T-cell (primary cell): ENCODE results near the gene TENT4B. TPM values are rescaled to one million over a fixed set of nuclear protein-coding genes. Genes with fewer than 3 reads are reported as not detected.

Experiments
- ATAC-seq, 4 experiments: fragments of 200-7000 bp in 3 of 4; fragments of 150-1000 bp in 1 of 4; cut with Tn5 transposase; replicated peaks in 1 of 4; 1 replicate in 3 of 4; 2 replicates in 1 of 4; pipeline ENCODE4 v1.10.0; 2021; ENCODE audit warnings: moderate library complexity in 3 of 4, mild to moderate bottlenecking in 2 of 4, moderate number of reproducible peaks in 1 of 4
- CTCF ChIA-PET, 2 donors: fragments of 300-600 bp; sonication (Branson Sonifier 250); formaldehyde crosslinking; loops; one replicate each; lab custom pipeline; 2022; ENCODE audit warnings: antibody characterized with exemption in 2 of 2; lab: Charles Lee
- POLR2A ChIA-PET, 2 donors: fragments of 300-600 bp; sonication (Branson Sonifier 250); formaldehyde crosslinking; loops; one replicate each; lab custom pipeline; 2022; ENCODE audit warnings: antibody characterized with exemption in 2 of 2; lab: Charles Lee
- DNase-seq, 35 experiments: peaks; one replicate each; pipeline versions ENCODE4 v3.0.0 to v3.0.0-alpha.2; 2013 to 2023
- H3K27ac ChIP-seq: one replicate; pipeline ENCODE4 v1.5.1; 2013; ENCODE audit warnings: low read length
- H3K27me3 ChIP-seq, 2 experiments: replicated peaks in 1 of 2; 1 replicate in 1 of 2; 2 replicates in 1 of 2; pipeline versions ENCODE4 v1.6.1 to v1.7.0; 2013; ENCODE audit warnings: low read length in 1 of 2, mixed read lengths in 1 of 2; ENCODE audit not compliant: control insufficient read depth in 2 of 2, insufficient read depth in 2 of 2; ENCODE audit errors: extremely low read depth in 1 of 2
- H3K36me3 ChIP-seq, 2 donors: 1 replicate in 1 of 2; 2 replicates in 1 of 2; pipeline versions ENCODE4 v1.6.1 to v1.7.0; 2013; ENCODE audit warnings: low read length in 1 of 2; ENCODE audit not compliant: control insufficient read depth in 2 of 2, insufficient read depth in 1 of 2; ENCODE audit errors: extremely low read depth in 1 of 2
- H3K4me1 ChIP-seq, 2 experiments: 1 replicate in 1 of 2; 2 replicates in 1 of 2; pipeline versions ENCODE4 v1.6.1 to v1.7.0; 2013; ENCODE audit warnings: low read length in 2 of 2, mixed read lengths in 1 of 2; ENCODE audit not compliant: insufficient read depth in 2 of 2, control insufficient read depth in 1 of 2; ENCODE audit errors: extremely low read depth in 1 of 2
- H3K4me3 ChIP-seq, 2 donors: 1 replicate in 1 of 2; 2 replicates in 1 of 2; pipeline versions ENCODE4 v1.5.1 to v1.7.0; 2013; ENCODE audit warnings: mild to moderate bottlenecking in 2 of 2, low read length in 1 of 2, moderate library complexity in 1 of 2; ENCODE audit not compliant: control insufficient read depth in 1 of 2; ENCODE audit errors: extremely low read depth in 1 of 2
- H3K9me3 ChIP-seq: 2 replicates; pipeline ENCODE4 v1.7.0; 2013
- H3K27ac Mint-ChIP-seq, 2 donors: one replicate each; pipeline ENCODE4 v1.8.0; 2020 to 2021; ENCODE audit warnings: mild to moderate bottlenecking in 2 of 2, mixed read lengths in 2 of 2
- H3K27me3 Mint-ChIP-seq, 2 donors: one replicate each; pipeline ENCODE4 v1.8.0; 2021 to 2022; ENCODE audit warnings: mixed read lengths in 2 of 2
- H3K36me3 Mint-ChIP-seq: one replicate; pipeline ENCODE4 v1.8.0; 2021; ENCODE audit warnings: mixed read lengths
- H3K4me1 Mint-ChIP-seq, 3 donors: one replicate each; pipeline ENCODE4 v1.8.0; 2020 to 2022; ENCODE audit warnings: mixed read lengths in 3 of 3, mild to moderate bottlenecking in 1 of 3
- H3K4me3 Mint-ChIP-seq, 3 donors: one replicate each; pipeline ENCODE4 v1.8.0; 2020 to 2022; ENCODE audit warnings: mild to moderate bottlenecking in 3 of 3, mixed read lengths in 3 of 3, moderate library complexity in 3 of 3
- H3K9me3 Mint-ChIP-seq, 3 donors: one replicate each; pipeline ENCODE4 v1.8.0; 2020 to 2022; ENCODE audit warnings: mixed read lengths in 3 of 3
- WGBS: methylation state at CpG from one replicate; pipeline ENCODE4 v1.1.5; 2013; ENCODE audit warnings: missing lambda C conversion rate; ENCODE audit not compliant: insufficient coverage; 5-methylcytosine and 5-hydroxymethylcytosine counted together
- total RNA-seq, 35 experiments: library from RNA in 6 of 35; stranded (reverse) in 6 of 35; fragments of 120-200 nt in 1 of 35; gene quantifications; one replicate each; pipeline versions ENCODE4 v1.2.1 to v1.2.4 and lab custom pipeline; 2013 to 2026

Gene TENT4B
- total RNA-seq, 5 donors from 2014 or later (not counting 1 experiment from before 2014, with no cell fraction given), result 20.2 to 31.9 (median 20.9) TPM

DNA sequence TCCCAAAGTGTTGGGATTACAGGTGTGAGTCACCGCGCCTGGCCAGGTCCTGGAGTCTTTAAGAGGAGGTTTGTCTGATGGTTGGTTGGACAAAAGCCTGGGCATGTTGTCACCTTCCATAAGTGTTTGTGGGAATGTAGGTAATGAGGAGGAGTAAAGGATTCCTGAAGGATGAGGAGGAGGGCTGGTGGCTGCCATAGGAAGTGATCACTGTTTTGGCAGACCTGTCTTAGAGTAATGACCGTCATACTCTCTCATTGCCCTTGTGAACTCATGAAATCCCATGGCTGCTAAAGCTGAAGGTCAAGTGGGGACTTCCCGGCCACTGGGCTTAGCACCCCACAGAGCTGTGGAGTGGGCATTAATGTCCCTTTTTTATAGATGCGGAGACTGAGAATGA lies 40.5 kb downstream of the TENT4B start:
- Mint-ChIP-seq H3K4me1 (peaks cover 64 to 73% (median 72%) of the 10 kb centered on the region in 3 donors), H3K9me3 (no peaks in the 10 kb centered on the region), H3K27ac (peak overlapping the region in 1 of 2 donors; percentile 74), H3K4me3 (no peak overlapping the region), H3K27me3 (no peaks in the 10 kb centered on the region), H3K36me3 (peaks cover 3% of the 10 kb centered on the region)
- no peaks in the 10 kb centered on the region for H3K27me3 ChIP-seq
- no peak for DNase-seq
- H3K36me3 ChIP-seq, result no peaks in the 10 kb centered on the region
- H3K9me3 ChIP-seq, result no peaks in the 10 kb centered on the region
- H3K4me1 ChIP-seq, result peaks cover 6 to 16% of the 10 kb centered on the region in 2 experiments
- H3K4me3 ChIP-seq, result no peak overlapping the region
- ChIA-PET POLR2A (interaction anchor here in 1 of 2 donors (0.5 kb wide), 1 partner anchor 33 kb away, joined by 3 read pairs; no protein-coding TSS in a partner anchor), CTCF (no interaction called here)
- no peak for ATAC-seq
- no peak overlapping the region for H3K27ac ChIP-seq
- 71% methylated on average over 3 of the region's 5 CpGs for WGBS

DNA sequence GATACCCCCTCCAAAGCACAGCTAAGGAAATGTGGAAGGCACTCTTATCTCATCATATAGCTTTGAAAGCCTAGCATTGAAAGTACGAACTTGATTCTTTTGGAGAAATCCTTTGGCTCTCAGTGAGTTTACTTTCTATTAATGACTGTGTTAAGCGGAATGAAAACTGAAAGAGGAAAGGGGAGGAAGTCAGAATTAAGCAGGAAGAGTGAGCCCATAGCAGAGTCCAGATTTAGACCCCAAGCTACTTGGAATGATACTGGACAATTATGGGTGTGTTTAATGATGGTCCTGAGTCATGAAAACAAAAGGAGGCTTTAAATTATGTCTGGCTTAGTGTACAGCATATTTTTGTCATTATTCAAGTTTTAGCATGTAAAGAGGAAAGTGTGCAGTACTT lies 42.2 kb downstream of the TENT4B start:
- Histone ChIP-seq H3K36me3 (no peaks in the 10 kb centered on the region), H3K27ac (peak overlapping the region; percentile 23), H3K9me3 (no peaks in the 10 kb centered on the region), H3K4me3 (no peak overlapping the region), H3K4me1 (peaks cover 8 to 17% of the 10 kb centered on the region in 2 experiments), H3K27me3 (no peaks in the 10 kb centered on the region)
- no peaks in the 10 kb centered on the region for H3K27me3 Mint-ChIP-seq
- POLR2A ChIA-PET, result interaction anchor here (0.6 to 0.7 kb wide), 2 partner anchors 91 to 191 kb away, joined by 3 to 4 read pairs; no protein-coding TSS in a partner anchor
- ATAC-seq (no peak), DNase-seq (no peak)
- peaks cover 3% of the 10 kb centered on the region for H3K36me3 Mint-ChIP-seq
- peak overlapping the region in 1 of 3 donors; percentile 28 for H3K4me3 Mint-ChIP-seq
- peak overlapping the region; percentile 56 to 74 for H3K27ac Mint-ChIP-seq
- H3K4me1 Mint-ChIP-seq, result peaks cover 69 to 76% (median 74%) of the 10 kb centered on the region in 3 donors
- H3K9me3 Mint-ChIP-seq, result no peaks in the 10 kb centered on the region
- WGBS, result 50% methylated on average over 1 of the region's 2 CpGs
- CTCF ChIA-PET, result interaction anchor here (0.5 to 2.8 kb wide), 2 partner anchors 16 to 103 kb away, joined by 3 to 27 read pairs; no protein-coding TSS in a partner anchor

GRCh38 chr16:50195756-50196155 lies 42.6 kb downstream of the TENT4B start:
- Histone ChIP-seq H3K27me3 (no peaks in the 10 kb centered on the region), H3K36me3 (no peaks in the 10 kb centered on the region), H3K4me1 (peaks cover 8 to 18% of the 10 kb centered on the region in 2 experiments), H3K27ac (peak overlapping the region; percentile 23), H3K4me3 (no peak overlapping the region), H3K9me3 (no peaks in the 10 kb centered on the region)
- H3K9me3 Mint-ChIP-seq, result no peaks in the 10 kb centered on the region
- no CpG with 5 or more reads among the region's 1 CpG for WGBS
- CTCF ChIA-PET, result interaction anchor here (0.5 to 2.8 kb wide), 4 partner anchors 16 to 103 kb away, joined by 3 to 27 read pairs (median 4); no protein-coding TSS in a partner anchor
- POLR2A ChIA-PET, result interaction anchor here (0.6 to 0.7 kb wide), 2 partner anchors 91 to 192 kb away, joined by 3 to 4 read pairs; no protein-coding TSS in a partner anchor
- peak overlapping the region in 1 of 2 donors; percentile 51 for H3K27ac Mint-ChIP-seq
- peak overlapping the region in 1 of 3 donors; percentile 15 for H3K4me3 Mint-ChIP-seq
- ATAC-seq (no peak), DNase-seq (no peak)
- peaks cover 68 to 72% (median 69%) of the 10 kb centered on the region in 3 donors for H3K4me1 Mint-ChIP-seq
- peaks cover 3% of the 10 kb centered on the region for H3K36me3 Mint-ChIP-seq
- no peaks in the 10 kb centered on the region for H3K27me3 Mint-ChIP-seq

DNA sequence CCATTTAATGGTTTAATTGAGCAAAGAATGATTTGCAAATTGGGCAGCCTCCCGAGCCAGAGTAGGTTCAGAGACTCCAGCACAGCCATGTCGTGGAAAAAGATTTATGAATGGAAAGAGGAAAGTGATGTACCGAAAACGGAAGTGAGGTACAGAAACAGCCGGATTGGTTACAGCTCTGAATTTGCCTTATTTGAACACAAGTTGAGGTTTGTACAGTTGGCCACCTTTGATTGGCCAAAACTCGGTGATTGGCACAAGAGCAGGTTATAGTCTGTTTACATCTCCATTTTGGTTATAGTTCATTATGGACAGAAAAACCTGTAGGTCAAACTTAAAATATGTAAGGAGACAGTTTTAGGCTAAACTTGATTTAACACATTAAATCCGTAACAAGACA lies 44.5 kb downstream of the TENT4B start:
- H3K4me1 ChIP-seq, result peaks cover 8 to 25% of the 10 kb centered on the region in 2 experiments
- H3K36me3 Mint-ChIP-seq, result peaks cover 3% of the 10 kb centered on the region
- POLR2A ChIA-PET, result interaction anchor here (0.6 to 0.7 kb wide), 6 partner anchors 14 to 552 kb away, joined by 3 to 6 read pairs (median 5); no protein-coding TSS in a partner anchor
- H3K4me3 Mint-ChIP-seq, result no peak overlapping the region
- DNase-seq (no peak), ATAC-seq (no peak)
- H3K9me3 ChIP-seq, result no peaks in the 10 kb centered on the region
- H3K27ac ChIP-seq, result no peak overlapping the region
- peaks cover 71 to 77% (median 72%) of the 10 kb centered on the region in 3 donors for H3K4me1 Mint-ChIP-seq
- H3K4me3 ChIP-seq, result no peak overlapping the region
- WGBS, result 89% methylated on average over 5 of the region's 7 CpGs
- CTCF ChIA-PET, result interaction anchor here (0.6 to 2.8 kb wide), 7 partner anchors 14 to 609 kb away, joined by 3 to 27 read pairs (median 4); partner anchors contain the start of gene CNEP1R1 (in 1 of the 2)
- no peaks in the 10 kb centered on the region for H3K27me3 Mint-ChIP-seq
- H3K9me3 Mint-ChIP-seq, result no peaks in the 10 kb centered on the region
- no peaks in the 10 kb centered on the region for H3K27me3 ChIP-seq
- H3K27ac Mint-ChIP-seq, result peak overlapping the region in 1 of 2 donors; percentile 6
- H3K36me3 ChIP-seq, result no peaks in the 10 kb centered on the region

DNA sequence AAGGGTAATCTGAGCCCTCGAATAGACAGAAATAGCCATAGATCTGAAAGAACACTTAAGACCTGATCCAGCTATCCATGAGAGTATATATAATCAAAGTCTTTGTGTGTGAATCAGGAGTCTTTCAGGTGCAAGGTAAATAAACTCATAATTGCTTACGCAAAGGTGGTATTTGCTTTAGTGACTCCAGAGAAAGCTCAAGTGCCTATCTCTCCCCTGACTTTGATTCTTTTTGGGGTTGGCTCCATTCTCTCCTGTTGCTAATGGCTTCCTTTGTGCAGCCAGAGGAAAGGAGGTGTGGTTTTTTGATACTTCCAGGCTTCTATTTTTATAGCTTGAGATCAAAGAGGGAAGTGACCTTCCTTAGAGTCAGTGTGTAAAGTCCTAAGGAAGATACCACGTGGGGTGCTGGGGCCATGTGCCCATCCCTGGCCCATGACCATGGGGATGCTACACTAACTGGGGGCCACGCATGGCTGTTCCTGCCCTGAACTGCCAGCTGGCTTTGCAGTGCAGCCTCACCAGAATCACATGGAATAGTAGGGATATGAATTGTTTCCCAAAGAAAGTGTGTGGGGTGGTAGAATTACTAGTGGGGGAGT lies 45.8 kb downstream of the TENT4B start:
- Mint-ChIP-seq H3K27me3 (no peaks in the 10 kb centered on the region), H3K4me1 (peaks cover 72 to 80% (median 73%) of the 10 kb centered on the region in 3 donors), H3K36me3 (peaks cover under 1% of the 10 kb centered on the region), H3K4me3 (no peak overlapping the region), H3K9me3 (no peaks in the 10 kb centered on the region), H3K27ac (no peak overlapping the region)
- Histone ChIP-seq H3K36me3 (no peaks in the 10 kb centered on the region), H3K4me1 (peaks cover 8 to 28% of the 10 kb centered on the region in 2 experiments), H3K27ac (no peak overlapping the region), H3K9me3 (no peaks in the 10 kb centered on the region), H3K4me3 (no peak overlapping the region), H3K27me3 (no peaks in the 10 kb centered on the region)
- no peak for DNase-seq
- 29% methylated on average over 2 of the region's 4 CpGs for WGBS
- no peak for ATAC-seq
- CTCF ChIA-PET, result interaction anchor here in 1 of 2 donors (1.2 kb wide), 1 partner anchor 12 kb away, joined by 3 read pairs; no protein-coding TSS in a partner anchor
- POLR2A ChIA-PET, result interaction anchor here in 1 of 2 donors (0.5 to 0.9 kb wide), 2 partner anchors 18 to 44 kb away, joined by 3 read pairs; no protein-coding TSS in a partner anchor

GRCh38 chr16:50201787-50202186 lies 48.7 kb downstream of the TENT4B start:
- Histone ChIP-seq H3K4me3 (no peak overlapping the region), H3K4me1 (peaks cover 2 to 24% of the 10 kb centered on the region in 2 experiments), H3K27ac (no peak overlapping the region), H3K36me3 (no peaks in the 10 kb centered on the region), H3K9me3 (no peaks in the 10 kb centered on the region), H3K27me3 (no peaks in the 10 kb centered on the region)
- no peaks in the 10 kb centered on the region for H3K36me3 Mint-ChIP-seq
- DNase-seq (no peak), ATAC-seq (no peak)
- H3K27ac Mint-ChIP-seq, result no peak overlapping the region
- POLR2A ChIA-PET, result interaction anchor here (0.6 to 0.7 kb wide), 4 partner anchors 40 to 1907 kb away, joined by 3 to 5 read pairs (median 3); no protein-coding TSS in a partner anchor
- H3K4me1 Mint-ChIP-seq, result peaks cover 72 to 79% (median 72%) of the 10 kb centered on the region in 3 donors
- H3K27me3 Mint-ChIP-seq, result no peaks in the 10 kb centered on the region
- H3K9me3 Mint-ChIP-seq, result no peaks in the 10 kb centered on the region
- CTCF ChIA-PET, result interaction anchor here (0.7 to 1.6 kb wide), 6 partner anchors 9 to 605 kb away, joined by 3 to 9 read pairs (median 5); no protein-coding TSS in a partner anchor
- WGBS, result no CpG with 5 or more reads among the region's 3 CpGs
- no peak overlapping the region for H3K4me3 Mint-ChIP-seq
